Measurements from ENCODE around the gene SLC25A26. TPM values are rescaled to one million over a fixed set of nuclear protein-coding genes. Genes with fewer than 3 reads are reported as not detected.
"Not testable (repeated sequence)": the region's sequence is repeated elsewhere in the genome, so short reads cannot be mapped to it uniquely, and the experiment has no call there.

Gene SLC25A26
- total RNA-seq, 1 donor: 14.0 TPM

DNA sequence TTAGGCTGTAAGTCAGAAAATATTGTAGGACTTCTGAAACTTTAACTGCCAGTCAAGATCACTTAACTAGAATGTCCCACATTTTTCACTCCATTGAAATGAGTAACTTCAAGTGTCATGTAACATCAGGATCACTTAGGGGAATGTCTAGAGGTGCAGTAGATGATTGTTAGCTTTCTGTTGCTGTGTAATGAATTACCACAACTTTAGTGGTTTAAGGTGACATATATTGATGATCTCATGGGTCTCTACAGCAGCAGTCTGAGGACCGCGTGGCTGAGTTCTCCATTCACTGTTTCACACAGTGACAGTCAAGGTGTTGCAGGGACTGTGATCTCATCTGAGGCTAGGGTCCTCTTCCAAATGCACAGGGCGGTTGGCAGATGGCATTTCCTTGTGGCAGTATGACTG lies 82.7 kb downstream of the SLC25A26 start:
- TF ChIP-seq, protein P1, sequence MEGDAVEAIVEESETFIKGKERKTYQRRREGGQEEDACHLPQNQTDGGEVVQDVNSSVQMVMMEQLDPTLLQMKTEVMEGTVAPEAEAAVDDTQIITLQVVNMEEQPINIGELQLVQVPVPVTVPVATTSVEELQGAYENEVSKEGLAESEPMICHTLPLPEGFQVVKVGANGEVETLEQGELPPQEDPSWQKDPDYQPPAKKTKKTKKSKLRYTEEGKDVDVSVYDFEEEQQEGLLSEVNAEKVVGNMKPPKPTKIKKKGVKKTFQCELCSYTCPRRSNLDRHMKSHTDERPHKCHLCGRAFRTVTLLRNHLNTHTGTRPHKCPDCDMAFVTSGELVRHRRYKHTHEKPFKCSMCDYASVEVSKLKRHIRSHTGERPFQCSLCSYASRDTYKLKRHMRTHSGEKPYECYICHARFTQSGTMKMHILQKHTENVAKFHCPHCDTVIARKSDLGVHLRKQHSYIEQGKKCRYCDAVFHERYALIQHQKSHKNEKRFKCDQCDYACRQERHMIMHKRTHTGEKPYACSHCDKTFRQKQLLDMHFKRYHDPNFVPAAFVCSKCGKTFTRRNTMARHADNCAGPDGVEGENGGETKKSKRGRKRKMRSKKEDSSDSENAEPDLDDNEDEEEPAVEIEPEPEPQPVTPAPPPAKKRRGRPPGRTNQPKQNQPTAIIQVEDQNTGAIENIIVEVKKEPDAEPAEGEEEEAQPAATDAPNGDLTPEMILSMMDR (IDR thresholded peaks at IDR 0.05; ENCODE audit: insufficient read depth, low read length): no peak
- H3K4me3 ChIP-seq (ENCODE audit: low read depth, low read length): no peak overlapping the region
- no peak for DNase-seq (ENCODE audit: low read depth)

DNA sequence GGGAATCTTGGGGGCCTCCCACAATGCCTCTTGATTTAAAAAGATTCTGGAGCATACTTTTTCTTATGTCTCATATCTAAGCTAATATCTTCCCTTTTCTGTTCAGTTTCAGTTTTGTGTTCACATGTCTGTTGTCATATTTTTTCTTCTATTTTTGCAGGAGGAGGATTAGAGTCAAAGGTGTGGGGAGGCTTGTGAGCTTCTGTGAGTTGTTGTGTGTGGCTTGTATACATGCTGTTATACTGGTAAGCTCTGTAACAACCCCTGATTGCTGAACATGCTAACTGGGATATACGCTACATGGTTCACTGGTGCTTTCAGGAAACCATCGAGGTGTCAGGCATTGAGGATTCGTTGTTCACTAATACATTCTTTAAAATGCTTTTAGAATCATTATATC lies 83.5 kb downstream of the SLC25A26 start:
- no peak overlapping the region for H3K4me3 ChIP-seq (ENCODE audit: low read depth, low read length)
- no peak for DNase-seq (ENCODE audit: low read depth)

DNA sequence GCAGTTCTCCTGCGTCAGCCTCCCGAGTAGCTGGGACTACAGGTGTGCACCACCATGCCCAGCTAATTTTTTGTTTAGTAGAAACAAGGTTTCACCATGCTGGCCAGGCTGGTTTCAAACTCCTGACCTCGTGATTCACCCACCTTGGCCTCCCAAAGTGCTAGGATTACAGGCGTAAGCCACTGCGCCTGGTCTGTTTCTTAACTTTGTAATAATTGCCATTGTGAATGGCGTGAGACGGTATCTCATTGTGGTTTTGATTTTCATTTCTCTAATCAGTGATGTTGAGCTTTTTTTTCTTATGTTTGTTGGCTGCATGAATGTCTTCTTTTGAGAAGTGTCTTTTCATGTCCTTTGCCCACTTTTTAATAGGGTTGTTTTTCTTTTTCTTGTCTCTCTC lies 85.3 kb downstream of the SLC25A26 start:
- not testable (repeated sequence) for H3K4me3 ChIP-seq (ENCODE audit: low read depth, low read length); DNase-seq (ENCODE audit: low read depth)

More for the DNA sequence above, 83.5 kb downstream of the SLC25A26 start:
- TF ChIP-seq, protein P1 (IDR thresholded peaks at IDR 0.05; ENCODE audit: insufficient read depth, low read length): no peak

DNA sequence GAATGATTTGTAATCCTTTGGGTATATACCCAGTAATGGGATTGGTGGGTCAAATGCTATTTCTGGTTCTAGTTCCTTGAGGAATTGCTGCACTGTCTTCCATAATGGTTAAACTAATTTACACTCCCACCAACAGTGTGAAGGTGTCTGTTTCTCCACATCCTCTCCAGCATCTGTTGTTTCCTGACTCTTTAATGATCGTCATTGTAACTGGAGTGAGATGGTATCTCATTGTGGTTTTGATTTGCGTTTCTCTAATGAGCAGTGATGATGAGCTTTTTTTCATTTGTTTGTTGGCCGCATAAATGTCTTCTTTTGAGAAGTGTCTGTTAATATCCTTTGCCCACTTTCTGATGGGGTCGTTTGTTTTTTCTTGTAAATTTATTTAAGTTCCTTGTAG lies 86.2 kb downstream of the SLC25A26 start:
- H3K4me3 ChIP-seq (ENCODE audit: low read depth, low read length); DNase-seq (ENCODE audit: low read depth): not testable (repeated sequence)

DNA sequence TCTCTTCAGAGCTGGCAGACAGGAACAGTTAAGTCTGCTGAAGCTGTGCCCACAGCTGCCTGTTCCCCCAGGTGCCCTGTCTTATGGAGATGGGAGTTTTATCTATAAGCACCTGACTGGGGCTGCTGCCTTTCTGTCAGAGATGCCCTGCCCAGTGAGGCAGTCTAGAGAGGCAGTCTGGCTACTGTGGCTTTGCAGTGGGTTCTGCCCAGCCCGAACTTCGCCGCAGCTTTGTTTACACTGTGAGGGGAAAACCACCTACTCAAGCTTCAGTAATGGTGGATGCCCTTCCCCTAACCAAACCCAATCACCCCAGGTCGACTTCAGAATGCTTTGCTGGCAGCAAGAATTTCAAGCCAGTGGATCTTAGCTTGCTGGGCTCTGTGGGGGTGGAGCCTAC lies 91.2 kb downstream of the SLC25A26 start:
- no peak for DNase-seq (ENCODE audit: low read depth)
- TF ChIP-seq, protein P1 (IDR thresholded peaks at IDR 0.05; ENCODE audit: insufficient read depth, low read length): no peak
- no peak overlapping the region for H3K4me3 ChIP-seq (ENCODE audit: low read depth, low read length)

DNA sequence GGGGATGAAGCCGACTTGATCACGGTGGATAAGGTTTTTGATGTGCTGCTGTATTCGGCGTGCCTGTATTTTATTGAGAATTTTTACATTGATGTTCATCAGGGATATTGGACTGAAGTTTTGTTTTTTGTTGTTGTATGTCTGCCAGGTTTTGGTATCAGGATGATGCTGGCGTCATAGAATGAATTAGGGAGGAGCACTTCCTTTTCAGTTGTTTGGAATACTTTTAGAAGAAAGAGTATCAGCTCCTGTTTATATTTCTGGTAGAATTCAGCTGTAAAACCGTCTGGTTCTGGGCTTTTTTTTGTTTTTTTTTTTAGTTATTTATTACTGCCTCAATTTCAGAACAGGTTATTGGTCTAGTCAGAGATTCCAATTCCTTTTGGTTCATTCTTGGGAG lies 93.7 kb downstream of the SLC25A26 start:
- no peak overlapping the region for H3K4me3 ChIP-seq (ENCODE audit: low read depth, low read length)
- TF ChIP-seq, protein P1 (IDR thresholded peaks at IDR 0.05; ENCODE audit: insufficient read depth, low read length): no peak
- peak; percentile 14 for DNase-seq (ENCODE audit: low read depth)

DNA sequence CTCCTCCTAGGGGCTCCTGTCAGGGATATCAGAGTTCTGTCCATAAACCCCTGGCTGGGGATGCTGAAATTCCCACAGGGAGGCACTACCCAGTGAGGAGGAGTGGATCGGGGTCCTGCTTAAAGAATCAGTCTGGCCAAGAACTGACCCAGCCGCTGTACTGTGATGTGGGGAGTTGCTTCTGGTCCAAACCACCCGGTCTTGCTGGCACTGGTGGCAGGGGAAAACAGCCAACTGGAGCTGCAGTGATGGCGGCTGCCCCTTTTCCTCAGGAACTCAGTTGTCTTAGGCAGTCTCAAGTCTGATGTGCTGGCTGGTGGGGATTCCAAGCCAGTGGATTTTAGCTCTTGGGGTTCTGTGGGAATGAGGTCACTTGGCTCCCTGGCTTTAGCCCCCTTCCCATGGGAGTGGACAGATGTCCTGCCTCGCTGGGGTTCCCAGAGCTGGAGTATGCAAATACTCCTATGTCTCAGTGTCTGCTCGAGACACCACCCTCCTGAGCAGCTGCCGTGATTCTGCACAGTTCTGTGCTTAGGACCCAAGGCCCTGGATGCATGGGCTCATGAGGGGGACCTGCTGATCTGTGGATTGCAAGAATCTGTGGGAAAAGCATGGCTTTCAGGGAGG lies 97.1 kb downstream of the SLC25A26 start:
- H3K4me3 ChIP-seq (ENCODE audit: low read depth, low read length): no peak overlapping the region
- DNase-seq (ENCODE audit: low read depth): no peak
- TF ChIP-seq, protein P1 (IDR thresholded peaks at IDR 0.05; ENCODE audit: insufficient read depth, low read length): no peak

DNA sequence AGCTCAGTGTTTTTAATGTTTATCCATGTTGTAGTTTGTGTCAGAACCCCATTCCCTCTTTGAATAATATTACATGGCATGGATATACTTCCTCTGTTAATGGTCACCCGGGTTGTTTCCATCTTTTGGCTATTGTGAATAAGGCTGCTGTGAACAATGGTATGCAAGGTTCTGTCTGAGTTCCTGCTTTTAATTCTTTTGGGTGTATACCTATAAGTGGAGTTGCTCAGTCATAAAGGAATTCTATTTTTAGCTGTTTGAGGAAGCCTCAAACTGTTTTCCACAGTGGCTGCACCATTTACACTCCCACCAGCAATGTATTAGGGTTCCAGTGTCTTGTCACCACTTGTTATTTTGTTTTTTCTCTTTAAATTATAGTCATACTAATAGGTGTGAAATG lies 99.6 kb downstream of the SLC25A26 start:
- TF ChIP-seq, protein P1 (IDR thresholded peaks at IDR 0.05; ENCODE audit: insufficient read depth, low read length): no peak
- no peak overlapping the region for H3K4me3 ChIP-seq (ENCODE audit: low read depth, low read length)

More for the DNA sequence above, 99.6 kb downstream of the SLC25A26 start:
- no peak for DNase-seq (ENCODE audit: low read depth)
